ENCODE measurements around the gene ARFIP1.
"Not testable (repeated sequence)": the region's sequence is repeated elsewhere in the genome, so short reads cannot be mapped to it uniquely, and the experiment has no call there.

ARFIP1 gene

DNA sequence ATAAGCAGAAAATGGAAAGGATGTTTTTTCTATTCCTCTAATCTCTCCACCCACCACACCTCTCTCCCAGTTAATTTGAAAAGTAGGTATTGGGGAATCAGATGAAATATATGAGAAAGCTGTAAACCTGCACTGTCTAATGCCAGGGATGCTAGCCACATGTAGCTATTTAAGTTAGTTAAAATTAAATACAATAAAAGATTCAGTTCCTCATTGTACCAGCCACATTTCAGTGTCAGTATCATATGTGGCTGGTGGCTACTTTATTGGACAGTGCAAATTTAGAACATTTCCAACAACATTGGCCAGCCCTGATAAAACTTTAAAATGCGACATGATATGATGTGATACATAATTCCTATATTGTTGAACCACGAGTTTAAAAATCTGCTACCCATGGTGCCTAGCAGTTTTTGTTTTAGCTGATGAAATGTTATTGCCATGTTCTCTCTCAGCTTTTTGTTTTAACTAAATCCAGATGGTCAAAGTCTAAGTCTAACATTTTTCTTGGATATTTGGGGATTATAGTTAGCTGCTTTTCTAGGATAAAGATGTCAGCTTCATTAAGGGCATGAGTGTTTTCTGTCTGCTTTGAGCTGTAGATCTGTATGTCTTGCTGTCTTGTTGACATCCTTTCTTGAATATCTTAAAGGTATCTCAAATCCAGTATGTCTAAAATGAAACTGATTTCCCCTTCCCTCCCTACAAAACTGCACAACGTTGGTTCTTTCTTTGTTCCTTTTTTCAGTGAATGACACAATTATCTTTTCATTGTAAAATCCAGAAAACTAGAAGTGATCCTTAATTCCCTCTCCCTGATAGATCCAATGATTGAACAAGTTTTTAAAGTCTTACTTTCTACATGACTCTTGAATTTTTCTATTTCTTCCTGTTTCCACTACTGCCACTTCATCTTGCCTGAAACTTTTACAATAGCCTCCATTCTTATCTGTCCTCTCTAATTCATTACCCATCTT, 6.2 kb downstream of the ARFIP1 start:
- DNase-seq (ENCODE audit: low spot score) (no peak), FAIRE-seq (no peak)

- FAIRE-seq (no peak), DNase-seq (ENCODE audit: low spot score) (no peak)
Measured at GRCh38 chr4:152786627-152787026, 6.9 kb downstream of the ARFIP1 start.

DNA sequence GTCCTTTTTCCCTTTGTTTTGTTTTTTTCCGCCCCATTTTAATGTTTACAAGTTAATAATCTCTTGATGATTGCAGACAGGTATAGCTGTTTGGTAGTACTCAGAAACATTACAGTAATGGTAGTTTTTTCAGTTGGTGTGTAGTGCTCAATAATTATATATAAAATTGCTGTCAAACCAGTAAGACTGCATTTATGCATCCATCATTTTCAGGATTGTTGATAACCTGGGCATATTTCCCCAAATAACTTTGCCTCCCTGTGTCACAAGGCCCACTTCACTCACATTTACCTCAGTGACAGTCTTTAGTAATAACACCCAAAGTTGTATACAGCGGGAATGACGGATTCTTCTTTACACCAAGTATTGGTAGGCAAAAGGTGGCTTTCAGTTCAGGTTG, 16.1 kb downstream of the ARFIP1 start:
- FAIRE-seq: peak; percentile 69

GRCh38 chr4:152803541-152803940, 23.8 kb downstream of the ARFIP1 start:
- DNase-seq (ENCODE audit: low spot score): no peak
- FAIRE-seq: no peak

More for the DNA sequence above, 16.1 kb downstream of the ARFIP1 start:
- no peak for DNase-seq (ENCODE audit: low spot score)

GRCh38 chr4:152805071-152805650, 25.4 kb downstream of the ARFIP1 start:
- DNase-seq (ENCODE audit: low spot score) (no peak), FAIRE-seq (no peak)

- FAIRE-seq: no peak
- DNase-seq (ENCODE audit: low spot score): no peak
Measured at GRCh38 chr4:152805818-152806217, 26.1 kb downstream of the ARFIP1 start.

- DNase-seq (ENCODE audit: low spot score): no peak
- FAIRE-seq: no peak
Measured at GRCh38 chr4:152806501-152807125, 26.9 kb downstream of the ARFIP1 start.

- FAIRE-seq (no peak), DNase-seq (ENCODE audit: low spot score) (no peak)
Measured at GRCh38 chr4:152807294-152807829, 27.6 kb downstream of the ARFIP1 start.

DNA sequence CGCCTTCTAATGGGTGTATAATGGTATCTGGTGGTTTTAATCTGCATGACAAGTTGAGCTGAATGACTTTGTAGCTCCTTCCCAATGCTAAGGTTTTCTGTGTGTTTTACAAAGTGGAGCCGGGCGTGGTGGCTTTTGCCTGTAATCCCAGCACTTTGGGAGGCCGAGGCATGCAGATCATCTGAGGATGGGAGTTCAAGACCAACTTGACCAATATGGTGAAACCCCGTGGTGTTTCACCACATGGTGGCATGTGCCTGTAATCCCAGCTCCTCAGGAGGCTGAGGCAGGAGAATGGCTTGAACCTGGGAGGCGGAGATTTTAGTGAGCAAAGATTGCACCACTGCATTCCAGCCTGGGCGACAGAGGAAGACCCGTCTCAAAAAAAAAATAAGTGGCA, 28.9 kb downstream of the ARFIP1 start:
- FAIRE-seq: no peak

DNA sequence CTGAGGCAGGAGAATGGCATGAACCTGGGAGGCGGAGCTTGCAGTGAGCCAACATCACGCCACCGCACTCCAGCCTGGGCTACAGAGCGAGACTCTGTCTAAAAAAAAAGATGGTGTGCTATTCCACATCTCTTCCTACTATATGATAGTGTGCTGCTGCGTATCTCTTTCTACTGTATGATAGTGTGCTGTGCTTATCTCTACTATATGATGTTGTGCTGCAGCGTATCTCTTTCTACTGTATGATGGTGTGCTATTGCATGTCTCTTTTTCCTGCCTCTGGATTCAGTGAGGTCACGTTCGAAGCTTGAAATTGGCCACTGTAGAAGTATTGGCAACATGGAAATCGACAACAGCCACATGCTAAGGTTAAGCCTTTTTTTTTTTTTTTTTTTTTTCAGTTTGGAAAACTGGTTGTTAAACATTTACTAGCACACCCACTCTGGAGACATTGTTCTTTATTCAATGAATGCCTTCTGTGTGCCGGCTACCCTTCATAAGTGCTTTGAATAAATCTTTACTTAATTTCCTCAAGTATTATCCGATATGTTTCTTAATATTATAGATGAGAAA, 31.0 kb downstream of the ARFIP1 start:
- DNase-seq (ENCODE audit: low spot score) (no peak), FAIRE-seq (no peak)

More for the DNA sequence above, 28.9 kb downstream of the ARFIP1 start:
- no peak for DNase-seq (ENCODE audit: low spot score)

- FAIRE-seq (no peak), DNase-seq (ENCODE audit: low spot score) (no peak)
Measured at GRCh38 chr4:152815078-152815477, 35.3 kb downstream of the ARFIP1 start.

GRCh38 chr4:152817331-152817730, 37.6 kb downstream of the ARFIP1 start:
- no peak for DNase-seq (ENCODE audit: low spot score)
- no peak for FAIRE-seq

GRCh38 chr4:152819026-152819645, 39.4 kb downstream of the ARFIP1 start:
- no peak for DNase-seq (ENCODE audit: low spot score)

DNA sequence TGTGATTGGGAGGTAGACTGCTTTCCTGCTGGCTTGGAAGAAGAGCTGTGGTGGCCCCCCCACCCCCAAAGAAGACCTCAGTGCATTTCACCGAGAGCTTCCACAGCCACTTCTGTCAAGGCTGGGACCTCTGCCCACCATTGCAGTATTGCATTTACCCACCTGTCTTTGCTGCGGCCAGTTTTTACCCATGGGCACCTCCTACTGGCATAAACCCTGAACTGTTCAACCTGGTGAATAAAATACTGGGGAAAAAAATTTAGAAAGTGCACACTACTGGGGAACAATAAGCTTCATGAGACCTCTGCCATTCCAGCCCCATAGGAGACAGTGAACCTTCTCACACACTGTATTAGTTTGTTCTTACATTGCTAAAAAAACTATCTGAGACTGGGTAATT, 40.3 kb downstream of the ARFIP1 start:
- DNase-seq (ENCODE audit: low spot score) (no peak), FAIRE-seq (no peak)

More at GRCh38 chr4:152819026-152819645, 39.4 kb downstream of the ARFIP1 start:
- FAIRE-seq: no peak

DNA sequence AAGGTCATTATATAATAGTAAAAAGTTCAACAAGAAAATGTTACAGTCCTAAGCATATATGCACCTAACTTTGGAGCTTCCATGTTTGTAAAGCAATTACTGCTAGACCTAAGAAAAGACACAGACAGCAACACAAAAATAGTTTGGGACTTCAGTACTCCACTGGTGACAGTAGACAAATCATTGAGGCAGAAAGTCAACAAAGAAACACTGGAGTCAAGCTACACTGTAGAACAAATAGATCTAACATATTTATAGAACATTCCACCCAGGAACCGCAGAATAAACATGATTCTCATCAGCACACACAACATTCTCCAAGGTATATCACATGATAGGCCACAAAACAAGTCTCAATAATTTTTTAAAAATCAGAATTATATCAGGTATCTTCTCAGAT, 42.6 kb downstream of the ARFIP1 start:
- FAIRE-seq: no peak
- no peak for DNase-seq (ENCODE audit: low spot score)

DNA sequence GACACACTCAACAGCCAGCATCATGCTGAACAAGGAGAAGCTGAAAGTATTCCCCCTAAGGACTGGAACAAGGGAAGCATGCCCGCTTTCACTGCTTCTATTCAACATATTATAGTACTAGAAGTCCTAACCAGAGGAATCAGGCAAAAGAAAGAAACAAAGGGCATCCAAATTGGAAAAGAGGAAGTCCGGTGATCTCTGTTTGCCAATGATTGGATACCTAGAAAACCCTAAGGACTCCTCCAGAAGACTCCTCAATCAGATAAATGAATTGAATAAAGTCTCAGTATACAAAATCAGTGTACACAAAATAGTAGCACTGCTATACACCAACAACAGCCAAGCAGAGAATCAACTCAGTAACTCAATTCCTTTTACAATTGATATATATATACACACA, 44.8 kb downstream of the ARFIP1 start:
- FAIRE-seq (no peak), DNase-seq (ENCODE audit: low spot score) (no peak)

DNA sequence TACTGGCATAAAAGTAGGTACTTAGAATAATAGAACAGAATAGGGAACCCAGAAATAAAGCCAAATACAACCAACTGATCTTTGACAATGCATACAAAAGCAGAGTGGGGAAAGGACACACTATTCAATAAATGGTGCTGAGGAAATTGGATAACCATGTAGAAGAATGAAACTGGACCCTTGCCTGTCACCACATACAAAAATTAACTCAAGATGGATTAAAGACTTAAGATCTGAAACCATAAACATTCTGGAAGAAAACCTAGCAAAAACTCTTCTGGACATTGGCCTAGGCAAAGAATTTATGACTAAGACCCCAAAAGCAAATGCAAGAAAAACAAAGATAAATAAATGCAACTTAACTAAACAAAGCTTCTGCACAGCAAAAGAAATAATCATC, 45.6 kb downstream of the ARFIP1 start:
- FAIRE-seq (no peak), DNase-seq (ENCODE audit: low spot score) (no peak)

DNA sequence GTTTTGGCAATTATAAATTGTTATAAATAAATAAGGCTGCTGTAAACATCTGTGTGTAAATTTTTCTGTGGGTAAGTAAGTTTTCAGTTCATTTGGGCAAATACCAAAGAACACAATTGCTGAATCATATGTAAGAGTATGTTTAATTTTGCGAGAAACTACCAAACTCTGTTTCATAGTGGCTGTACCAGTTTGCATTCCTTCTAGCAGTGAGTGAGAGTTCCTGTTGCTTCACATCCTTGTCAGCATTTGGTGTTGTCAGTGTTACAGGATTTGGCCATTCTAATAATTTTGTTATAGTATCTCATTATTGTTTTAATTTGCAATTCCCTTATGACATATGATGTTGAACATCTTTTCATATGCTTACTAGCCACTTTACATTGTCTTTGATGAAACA, 48.4 kb downstream of the ARFIP1 start:
- no peak for FAIRE-seq
- no peak for DNase-seq (ENCODE audit: low spot score)

DNA sequence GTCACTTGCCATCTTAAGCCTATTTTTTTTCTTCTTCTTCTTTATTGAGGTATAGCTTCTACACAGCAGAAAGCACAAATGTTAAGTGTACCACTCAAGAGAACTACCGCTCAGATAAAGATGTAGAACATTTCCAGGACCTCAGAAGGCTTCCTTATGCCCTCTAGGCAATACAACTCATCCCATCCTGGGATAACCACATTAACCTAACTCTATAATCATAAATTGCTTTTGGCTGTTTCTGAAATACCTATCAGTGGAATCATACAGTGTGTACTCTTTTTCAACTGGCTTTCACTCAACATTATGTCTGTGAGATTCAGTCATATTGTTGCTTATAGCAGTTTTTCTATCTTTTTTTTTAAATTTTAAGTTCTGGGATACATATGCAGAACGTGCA, 51.7 kb downstream of the ARFIP1 start:
- FAIRE-seq: no peak
- DNase-seq (ENCODE audit: low spot score): no peak

GRCh38 chr4:152836936-152837335, 57.2 kb downstream of the ARFIP1 start:
- no peak for DNase-seq (ENCODE audit: low spot score)
- no peak for FAIRE-seq

DNA sequence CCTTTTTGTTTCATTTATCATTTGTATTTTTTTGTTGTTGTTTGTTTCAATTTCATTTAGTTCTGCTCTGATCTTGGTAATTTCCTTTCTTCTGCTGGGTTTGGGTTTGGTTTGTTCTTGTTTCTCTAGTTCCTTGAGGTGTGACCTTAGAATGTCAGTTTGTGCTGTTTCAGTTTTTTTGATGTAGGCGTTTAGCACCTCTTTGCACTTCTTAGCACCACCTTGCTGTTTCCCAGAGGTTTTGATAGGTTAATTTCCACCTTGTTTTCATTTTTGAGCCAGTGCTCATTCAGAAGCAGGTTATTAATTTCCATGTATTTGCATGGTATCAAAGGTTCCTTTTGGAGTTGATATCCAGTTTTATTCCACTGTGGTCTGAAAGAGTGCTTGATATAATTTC, 60.0 kb downstream of the ARFIP1 start:
- FAIRE-seq; DNase-seq (ENCODE audit: low spot score): not testable (repeated sequence)

Data from urothelium cell line (cell line).